ENCODE measurements around the gene KCNQ1.

- TF ChIP-seq CTCF (IDR thresholded peaks at IDR 0.05) (no peak), POLR2AphosphoS5 (IDR thresholded peaks at IDR 0.05) (no peak), POLR2A (IDR thresholded peaks at IDR 0.05) (no peak), EP300 (IDR thresholded peaks at IDR 0.05) (no peak)
Observed at GRCh38 chr11:2694995-2695939, 250.5 kb downstream of the KCNQ1 start.

All from upper lobe of left lung (tissue), 4 donors.